ENCODE measurements around the gene ZNF488.

Gene ZNF488

DNA sequence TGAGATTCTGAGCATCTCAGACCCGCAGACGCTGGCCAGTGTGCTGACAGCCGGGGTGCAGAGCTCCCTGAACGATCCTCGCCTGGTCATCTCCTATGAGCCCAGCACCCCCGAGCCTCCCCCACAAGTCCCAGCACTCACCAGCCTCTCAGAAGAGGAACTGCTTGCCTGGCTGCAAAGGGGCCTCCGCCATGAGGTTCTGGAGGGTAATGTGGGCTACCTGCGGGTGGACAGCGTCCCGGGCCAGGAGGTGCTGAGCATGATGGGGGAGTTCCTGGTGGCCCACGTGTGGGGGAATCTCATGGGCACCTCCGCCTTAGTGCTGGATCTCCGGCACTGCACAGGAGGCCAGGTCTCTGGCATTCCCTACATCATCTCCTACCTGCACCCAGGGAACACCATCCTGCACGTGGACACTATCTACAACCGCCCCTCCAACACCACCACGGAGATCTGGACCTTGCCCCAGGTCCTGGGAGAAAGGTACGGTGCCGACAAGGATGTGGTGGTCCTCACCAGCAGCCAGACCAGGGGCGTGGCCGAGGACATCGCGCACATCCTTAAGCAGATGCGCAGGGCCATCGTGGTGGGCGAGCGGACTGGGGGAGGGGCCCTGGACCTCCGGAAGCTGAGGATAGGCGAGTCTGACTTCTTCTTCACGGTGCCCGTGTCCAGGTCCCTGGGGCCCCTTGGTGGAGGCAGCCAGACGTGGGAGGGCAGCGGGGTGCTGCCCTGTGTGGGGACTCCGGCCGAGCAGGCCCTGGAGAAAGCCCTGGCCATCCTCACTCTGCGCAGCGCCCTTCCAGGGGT lies 35.2 kb downstream of the ZNF488 start:
- DNase-seq: no peak

DNA sequence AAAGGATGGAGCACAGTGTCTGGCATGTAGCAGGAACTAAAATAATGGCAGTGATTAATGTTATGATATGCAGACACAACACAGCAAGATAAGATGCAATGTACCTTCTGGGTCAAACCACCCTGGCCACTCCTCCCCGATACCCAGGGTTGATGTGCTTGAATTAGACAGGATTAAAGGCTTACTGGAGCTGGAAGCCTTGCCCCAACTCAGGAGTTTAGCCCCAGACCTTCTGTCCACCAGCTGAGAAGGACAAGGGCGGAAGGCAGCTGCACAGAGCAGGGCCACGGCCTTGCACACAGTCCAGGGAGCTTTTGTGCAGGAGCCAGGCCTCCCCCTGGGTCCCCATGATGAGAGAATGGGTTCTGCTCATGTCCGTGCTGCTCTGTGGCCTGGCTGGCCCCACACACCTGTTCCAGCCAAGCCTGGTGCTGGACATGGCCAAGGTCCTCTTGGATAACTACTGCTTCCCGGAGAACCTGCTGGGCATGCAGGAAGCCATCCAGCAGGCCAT lies 35.9 kb downstream of the ZNF488 start, which contains the start of gene RBP3:
RBP3 (plus strand) TSS at position 226 of the 514 bp plus-strand sequence; CDS start at position 348, 122 bp downstream.
- no peak for DNase-seq

DNA sequence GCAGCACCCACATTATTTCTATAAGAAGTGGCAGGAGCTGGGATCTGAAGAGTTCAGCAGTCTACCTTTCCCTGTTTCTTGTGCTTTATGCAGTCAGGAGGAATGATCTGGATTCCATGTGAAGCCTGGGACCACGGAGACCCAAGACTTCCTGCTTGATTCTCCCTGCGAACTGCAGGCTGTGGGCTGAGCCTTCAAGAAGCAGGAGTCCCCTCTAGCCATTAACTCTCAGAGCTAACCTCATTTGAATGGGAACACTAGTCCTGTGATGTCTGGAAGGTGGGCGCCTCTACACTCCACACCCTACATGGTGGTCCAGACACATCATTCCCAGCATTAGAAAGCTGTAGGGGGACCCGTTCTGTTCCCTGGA lies 36.8 kb downstream of the ZNF488 start:
- no peak for DNase-seq

DNA sequence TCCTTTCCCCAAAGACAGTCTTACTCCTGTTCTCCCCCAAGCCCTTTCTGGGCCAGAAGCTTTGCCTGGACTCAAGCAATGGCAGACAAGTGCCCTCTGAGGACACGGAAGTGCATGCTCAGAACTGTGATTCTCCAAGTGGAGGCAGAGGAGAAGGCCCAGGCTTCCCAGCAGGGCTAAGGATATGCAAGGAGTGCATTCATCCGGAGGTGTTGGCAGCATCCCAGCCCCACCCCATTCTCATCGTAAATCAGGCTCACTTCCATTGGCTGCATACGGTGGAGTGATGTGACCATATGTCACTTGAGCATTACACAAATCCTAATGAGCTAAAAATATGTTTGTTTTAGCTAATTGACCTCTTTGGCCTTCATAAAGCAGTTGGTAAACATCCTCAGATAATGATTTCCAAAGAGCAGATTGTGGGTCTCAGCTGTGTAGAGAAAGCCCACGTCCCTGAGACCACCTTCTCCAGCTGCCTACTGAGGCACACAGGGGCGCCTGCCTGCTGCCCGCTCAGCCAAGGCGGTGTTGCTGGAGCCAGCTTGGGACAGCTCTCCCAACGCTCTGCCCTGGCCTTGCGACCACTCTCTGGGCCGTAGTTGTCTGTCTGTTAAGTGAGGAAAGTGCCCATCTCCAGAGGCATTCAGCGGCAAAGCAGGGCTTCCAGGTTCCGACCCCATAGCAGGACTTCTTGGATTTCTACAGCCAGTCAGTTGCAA lies 37.4 kb downstream of the ZNF488 start:
- DNase-seq: no peak

DNA sequence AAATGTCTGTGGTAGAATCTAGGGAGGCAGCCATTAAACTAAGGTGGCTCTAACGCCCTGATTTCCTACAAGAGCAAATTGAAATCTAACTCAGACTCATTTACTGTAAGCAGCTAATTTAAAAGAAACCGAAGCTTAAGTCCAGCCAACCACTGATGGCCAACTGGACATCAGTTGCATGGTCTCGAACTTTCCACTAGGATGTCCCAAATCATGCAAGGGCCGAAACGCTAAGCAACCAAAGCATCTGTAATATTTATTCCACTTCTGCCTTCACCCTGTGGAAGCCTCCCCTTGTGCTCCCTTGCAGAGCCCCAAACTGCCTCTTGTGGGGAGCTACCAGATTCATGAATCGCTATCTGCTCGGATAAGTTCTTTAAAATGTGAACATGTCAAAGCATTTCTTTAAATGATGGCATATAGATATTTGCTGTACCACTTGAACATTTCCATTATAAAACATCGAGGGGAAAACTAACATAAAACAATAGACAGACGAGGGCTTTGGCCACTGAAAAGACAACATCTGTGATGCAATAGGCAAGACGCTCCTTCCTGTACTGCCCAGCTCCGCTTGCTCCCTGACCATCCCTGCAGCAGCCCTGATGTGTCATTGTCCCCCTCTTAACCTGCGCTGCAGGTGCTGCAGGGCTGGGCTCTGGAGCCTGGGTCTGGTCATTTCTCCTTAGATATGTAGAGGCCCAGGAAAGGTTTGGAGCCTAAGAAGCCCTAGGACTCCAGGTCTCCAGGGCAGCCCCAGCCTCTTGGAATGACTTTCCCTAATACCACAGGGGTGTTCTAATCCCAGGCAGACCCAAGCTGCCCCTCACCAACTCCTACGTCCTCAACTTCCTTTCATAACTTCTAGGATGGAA lies 38.9 kb downstream of the ZNF488 start:
- DNase-seq: no peak

DNA sequence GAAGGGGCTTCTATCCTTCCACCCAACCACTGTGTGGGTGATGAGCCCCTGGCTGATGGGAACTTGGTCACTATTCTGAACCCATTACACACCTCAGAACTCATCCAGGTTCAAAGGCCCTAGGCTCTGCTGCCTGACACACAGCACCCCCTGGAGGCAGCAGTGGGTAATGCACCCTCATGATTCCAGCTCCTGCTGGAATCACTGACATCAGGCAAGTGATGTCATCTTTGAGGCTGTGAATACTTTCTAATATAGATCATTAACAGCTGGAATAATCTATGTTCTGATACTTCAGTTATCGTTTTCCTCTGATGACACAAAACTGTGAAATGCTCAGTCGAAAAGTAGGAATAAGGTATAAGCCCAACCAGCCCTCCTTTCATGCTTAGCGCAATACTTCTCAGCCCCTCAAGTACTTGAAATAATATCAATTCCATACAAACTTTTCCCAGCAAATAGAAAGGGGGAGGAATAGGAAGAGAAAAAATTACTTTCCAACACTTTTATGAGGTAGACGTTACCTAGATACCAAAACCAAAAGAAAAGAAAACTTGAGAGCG lies 43.4 kb downstream of the ZNF488 start:
- peak; percentile 40 for DNase-seq

DNA sequence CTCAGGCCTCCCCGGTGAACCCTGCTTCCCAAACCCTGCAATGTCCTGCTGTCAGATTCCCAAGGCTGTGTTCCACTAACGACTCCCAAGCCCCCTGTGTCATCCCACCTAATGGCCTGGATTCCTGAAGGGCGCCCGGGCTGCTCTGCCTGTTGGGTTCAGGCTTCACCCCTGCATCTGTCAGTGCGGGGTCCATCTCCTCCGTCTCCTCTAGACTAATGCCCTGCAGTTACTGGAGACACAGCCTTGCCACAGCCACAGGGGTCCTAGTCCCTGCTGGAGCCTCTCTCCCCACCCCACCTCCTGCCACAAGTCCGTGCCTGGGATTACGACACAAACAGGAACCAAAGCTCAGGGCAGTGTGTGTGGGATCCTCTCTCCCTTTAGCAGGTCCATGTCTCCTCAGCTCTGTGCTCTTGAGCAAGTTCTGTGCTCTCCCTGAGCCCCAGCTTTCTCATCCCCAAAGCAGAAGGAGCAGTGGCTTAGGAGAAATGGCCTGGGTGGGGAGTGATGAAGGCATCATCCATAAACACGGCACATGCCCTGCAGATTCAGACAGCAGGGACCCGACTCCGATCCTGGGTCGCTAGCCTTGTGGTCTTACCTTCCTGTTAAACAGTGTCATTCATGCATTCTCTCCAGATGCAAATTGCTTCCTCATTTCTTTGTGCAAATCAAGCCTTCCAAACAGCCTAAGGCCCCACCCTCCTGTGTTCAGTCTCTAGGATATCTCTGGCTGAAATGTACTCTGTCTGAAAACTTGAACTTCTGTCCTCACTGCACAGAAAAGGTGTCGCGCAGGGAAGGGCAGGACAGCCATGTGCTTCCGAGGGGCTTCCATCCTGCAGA lies 44.1 kb downstream of the ZNF488 start:
- no peak for DNase-seq

DNA sequence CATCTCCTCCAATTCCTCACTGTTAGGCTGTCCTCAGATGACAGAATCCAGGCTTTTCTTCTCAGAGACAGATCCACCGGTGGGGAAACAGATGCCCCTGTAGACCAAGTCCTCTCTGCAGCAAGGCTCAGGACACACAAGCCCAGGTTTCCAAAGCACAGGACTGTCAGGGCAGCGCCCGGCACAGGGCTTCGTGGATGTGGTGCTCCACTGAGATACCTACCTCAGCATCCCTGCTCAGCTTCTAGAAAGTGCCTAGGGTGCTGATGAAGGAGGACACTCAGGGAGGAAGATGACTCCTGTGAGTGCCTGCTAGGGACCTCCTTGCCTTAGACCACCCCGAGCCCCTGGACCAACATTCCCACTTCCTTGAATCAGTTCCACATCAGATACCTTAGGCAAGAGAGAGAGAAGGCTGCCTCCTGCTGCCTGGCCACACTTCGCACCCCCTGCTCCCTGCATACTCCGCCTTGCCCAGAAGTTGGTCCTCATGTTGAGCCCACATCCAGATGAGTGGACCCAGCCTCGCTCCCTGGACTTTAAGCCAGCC lies 44.8 kb downstream of the ZNF488 start:
- no peak for DNase-seq

DNA sequence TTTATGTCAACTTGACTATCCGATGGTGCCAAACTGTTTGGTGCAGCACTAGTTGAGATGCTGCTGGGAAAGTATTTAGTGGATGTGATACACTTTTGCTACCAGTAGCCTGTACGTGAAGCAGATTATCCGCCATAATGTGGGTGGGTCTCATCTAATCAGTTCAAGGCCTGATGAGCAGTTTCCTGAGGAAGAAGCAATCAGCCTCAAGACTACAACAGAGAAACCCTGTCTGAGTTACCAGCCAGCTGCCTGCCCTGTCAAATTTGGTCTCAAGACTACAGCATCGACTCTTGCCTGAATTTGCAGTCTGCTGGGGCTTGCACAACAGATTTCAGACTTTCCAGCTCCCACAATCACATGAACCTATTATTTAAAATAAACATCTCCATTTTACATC lies 46.8 kb downstream of the ZNF488 start:
- DNase-seq: no peak

DNA sequence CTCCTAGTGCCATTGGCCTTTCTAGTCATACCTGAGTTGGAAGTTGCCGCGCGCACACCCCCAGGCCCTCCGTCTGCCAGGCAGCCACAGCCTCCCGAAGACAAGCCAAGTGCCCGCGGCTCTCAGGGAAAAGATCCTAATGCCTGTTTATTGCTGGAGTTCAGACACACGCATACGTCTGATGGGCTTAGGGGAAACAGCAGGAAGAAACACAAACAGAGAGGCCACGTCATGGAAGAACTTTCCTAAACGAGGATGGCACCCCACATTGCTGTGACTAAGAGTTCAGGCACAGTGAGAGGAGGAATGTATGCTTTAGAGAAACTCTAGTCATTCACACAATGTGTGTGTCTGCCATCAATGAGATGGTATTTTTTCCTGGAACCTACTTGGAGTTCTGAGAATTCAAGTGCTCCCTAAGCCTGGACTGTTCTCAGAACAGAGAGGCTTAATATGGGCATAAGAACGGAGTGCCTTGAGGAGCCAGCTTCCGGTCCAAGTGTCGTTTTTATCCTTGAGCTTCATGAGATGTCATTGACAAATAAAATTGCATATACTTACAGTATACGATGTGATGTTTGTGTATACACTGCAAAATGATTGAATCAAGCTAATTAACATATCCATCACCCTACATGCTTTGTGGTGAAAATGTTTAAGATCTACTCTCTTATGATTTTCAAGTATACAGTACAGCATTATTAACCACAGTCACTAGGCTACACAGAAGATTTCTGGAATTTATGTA lies 47.5 kb downstream of the ZNF488 start:
- DNase-seq: no peak

DNA sequence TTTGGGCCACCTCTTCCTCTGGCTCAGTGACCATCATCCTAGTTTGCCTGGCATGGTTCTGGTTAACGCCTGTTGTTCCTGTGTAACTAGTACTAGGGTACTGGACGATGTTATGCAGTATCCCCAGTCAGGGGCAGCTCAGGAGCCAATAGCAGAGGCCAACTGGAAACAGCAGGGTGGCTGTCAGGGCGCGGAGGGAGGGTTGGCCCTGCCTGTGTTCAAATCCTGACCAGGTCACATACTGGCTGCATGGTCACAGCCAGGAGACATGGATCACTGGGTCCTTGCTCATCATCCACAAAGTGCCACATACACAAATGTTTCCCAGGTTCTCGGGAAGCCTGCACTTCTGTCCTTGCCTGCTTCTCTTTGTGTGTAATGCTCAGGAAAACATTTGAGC lies 48.2 kb downstream of the ZNF488 start:
- no peak for DNase-seq

DNA sequence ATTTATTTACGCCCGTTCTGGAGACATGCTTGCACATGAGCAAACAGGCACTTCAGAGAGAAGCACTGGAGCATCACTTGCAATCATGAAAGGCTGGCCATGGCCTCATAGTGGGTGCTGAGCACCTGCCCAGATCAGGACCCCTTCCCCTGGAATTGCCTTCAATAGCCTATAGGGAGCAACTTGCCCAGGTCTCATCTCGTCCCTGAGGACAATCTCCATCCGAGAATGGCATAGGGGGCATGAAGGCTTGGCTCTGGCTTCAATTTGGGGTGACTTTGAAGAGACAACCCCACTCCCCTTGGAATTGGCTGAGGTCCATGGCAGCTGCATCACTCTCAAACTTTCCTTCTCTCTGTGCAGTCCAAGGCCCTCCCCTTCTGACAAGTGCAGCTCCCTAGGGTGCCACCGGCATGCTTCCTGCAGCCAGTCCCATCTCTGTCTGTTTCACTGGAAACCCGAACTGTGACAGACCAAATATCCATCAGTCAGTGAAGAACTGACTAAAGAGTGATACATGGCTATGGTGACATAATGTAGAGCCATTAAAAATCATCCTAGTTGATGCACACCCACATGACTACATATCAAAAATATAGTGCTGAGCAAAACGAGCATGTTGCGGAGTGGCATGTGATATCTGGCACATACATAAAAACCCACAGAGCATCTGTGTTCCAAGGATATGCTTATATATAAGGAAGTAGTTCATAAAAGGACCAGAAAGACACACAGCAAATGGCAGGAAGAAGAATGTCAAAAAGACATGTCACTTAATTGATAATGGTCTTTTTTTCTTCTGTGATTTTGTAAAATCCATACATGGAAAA lies 49.4 kb downstream of the ZNF488 start:
- DNase-seq: no peak

DNA sequence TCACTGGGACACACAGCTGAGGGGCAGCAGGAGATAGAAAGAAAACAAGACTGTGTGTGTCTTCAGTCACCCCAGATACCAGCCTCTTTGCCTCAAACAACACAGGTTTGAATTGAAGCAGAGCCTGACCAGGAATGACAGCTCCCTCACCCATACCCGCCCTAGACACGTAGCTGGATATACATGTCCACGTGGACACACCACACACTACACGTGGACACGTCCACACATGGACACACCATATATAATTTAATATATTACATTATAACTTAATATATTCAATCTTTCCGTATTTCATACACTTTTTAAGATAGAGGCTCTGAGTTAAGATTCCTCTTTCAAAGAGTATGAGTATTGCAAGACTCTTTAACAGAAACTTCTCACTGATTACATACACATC lies 50.6 kb downstream of the ZNF488 start:
- DNase-seq: no peak

DNA sequence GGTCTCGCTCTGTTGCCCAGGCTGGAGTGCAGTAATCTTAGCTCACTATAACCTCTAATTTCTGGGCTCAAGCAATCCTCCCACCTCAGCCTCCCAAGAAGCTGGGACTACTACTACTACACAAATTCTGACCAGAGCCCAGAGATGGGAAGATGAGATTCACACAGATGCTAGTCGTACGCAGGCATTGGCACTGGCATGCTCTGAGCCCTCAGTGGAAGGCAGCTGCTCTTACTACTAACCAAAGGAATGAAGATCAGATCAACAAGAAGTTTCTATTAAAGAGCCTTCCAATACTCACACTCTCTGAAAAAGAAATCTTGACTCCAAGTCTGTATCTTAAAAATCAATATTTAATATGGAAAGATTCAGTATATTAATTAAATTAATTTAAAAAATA lies 51.1 kb downstream of the ZNF488 start:
- no peak for DNase-seq

DNA sequence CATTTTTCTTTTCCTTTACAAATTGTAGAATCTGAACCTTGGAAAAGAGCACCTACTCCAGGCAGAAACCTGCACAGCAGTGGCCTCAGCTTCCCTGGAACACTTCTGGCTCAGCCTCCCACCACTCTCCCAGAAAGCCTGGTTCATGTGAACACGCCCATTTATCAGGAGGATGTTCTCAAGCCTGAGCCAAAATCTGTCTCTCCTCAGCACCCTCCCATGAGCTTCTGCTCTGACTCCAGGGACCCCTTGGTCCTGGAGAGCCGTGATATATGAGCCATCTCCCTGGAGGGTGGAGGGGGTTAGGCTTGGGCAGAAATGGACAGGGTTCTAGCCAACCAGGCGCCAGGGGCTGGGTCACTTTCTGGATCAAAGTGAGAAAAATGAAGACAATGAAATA lies 51.7 kb downstream of the ZNF488 start:
- DNase-seq: no peak

DNA sequence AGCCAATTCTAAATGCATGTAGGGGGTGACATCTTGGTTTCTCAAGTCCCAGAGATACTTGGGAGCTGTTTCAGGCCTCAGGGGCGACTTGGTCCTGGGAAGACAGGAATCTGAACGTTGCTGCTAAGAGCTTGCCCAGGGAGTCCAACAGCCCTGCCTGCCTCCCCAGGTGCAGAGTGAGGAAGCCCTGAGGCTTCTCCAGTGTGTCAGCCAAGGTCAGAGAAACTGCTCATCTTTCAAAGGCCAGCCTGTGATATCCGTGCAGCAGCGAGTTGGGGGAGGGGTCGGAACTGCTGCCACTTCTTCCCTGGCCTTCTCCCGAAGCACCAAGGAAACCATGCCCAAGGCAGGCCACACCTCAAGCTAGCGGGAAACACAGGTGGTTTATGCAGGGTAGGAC lies 52.1 kb downstream of the ZNF488 start:
- no peak for DNase-seq

DNA sequence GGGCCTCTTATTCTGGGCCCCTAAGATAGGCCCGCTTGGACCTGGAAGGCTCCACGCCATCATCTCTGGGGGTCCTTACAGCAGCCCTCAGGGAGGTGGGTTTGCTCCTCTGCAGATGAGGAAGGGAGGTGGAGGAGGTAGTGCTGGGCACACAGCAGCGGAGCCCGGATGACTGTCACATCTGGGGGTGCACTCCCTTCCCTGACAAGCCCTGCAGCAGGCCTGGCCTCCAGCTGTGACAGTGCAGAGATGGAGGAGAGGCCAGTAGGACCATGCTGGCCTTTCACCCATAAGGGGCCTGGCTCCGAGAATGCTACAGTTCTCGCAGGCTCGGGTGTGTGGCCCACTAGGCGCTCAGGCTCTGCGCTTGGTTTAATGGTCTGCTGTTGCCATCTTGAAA lies 52.6 kb downstream of the ZNF488 start:
- no peak for DNase-seq

DNA sequence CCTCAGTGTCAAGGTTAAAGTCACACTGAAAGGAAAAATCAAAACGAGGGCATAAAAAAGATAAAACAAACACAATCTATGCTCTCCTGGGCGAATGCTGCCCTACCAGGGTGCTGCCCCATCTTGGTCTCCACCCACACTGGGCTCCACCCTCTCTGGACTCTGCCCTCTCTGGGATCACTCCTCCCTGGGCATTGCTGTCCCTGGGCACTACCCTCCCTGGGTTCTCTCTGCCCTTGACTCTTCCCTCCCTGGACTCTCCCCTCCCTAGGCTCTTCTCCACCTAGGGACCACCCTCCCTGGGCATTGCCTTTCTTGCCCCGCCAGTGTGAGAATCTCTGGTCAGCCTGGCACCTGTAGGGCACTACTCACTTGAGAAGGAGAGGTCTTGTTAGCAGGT lies 53.3 kb downstream of the ZNF488 start:
- DNase-seq: no peak

DNA sequence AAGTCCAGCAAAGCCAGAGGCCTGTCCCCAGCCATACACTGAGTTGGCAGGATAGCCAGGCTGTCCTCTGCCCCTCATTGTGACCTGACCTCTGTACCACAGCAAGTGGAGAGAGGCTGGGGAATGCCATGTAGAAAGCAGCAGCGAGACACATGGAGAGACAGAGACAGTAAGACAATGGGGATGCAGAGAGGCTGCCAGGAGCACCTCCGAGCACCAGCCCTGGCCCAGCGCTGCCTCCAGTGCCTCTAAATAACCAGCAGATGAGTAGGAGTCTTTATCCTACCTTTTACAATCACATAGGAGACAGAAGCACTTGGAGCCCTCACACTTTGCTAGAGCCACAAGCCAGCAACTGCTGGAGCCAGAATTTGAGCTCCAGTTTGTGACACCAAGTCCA lies 53.7 kb downstream of the ZNF488 start:
- no peak for DNase-seq

DNA sequence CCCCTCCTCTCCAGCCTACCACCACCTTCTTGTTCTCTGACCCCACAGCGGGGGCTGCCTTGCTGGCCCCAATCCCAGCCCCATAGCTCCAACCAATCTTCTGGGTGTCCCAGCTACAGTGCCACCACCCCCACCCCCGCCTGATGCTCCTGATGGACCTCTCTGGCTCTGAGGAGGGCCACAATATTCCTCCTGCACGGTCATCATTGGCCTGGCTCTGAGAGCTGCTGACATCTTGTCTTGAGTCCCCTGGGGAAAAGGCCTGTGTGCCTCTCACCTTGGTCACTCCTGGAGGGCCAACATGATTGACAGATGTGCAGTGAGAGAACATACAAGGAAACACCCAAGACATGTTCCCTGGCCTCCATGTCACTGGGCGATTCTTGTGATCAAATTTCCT lies 54.2 kb downstream of the ZNF488 start:
- no peak for DNase-seq
